SK-N-SH (cell line): ENCODE results near the gene TRIM46. TPM values are rescaled to one million over a fixed set of nuclear protein-coding genes. Genes with fewer than 3 reads are reported as not detected.
"Not testable (repeated sequence)": the region's sequence is repeated elsewhere in the genome, so short reads cannot be mapped to it uniquely, and the experiment has no call there.

Experiments used
- CTCF ChIA-PET: fragments of 300-600, 350-600 bp; formaldehyde crosslinking; extraction: SDS; loops from one replicate; lab custom pipeline; 2021; lab: Yijun Ruan, JAX
- POLR2A ChIA-PET: fragments of 350-600 bp; sonication (Branson Sonifier 250); formaldehyde crosslinking; extraction: SDS; loops from one replicate; lab custom pipeline; 2020; ENCODE audit warnings: antibody characterized with exemption, inconsistent platforms; lab: Yijun Ruan, JAX
- DNase-seq: peaks from one replicate; pipeline ENCODE4 v3.0.0; 2012
- H2AFZ ChIP-seq: fragments of 200-600 bp; sonication (generic); 2 replicates; pipeline ENCODE4 v1.8.1; 2016; ENCODE audit warnings: antibody characterized with exemption, mild to moderate bottlenecking, low read depth
- H3F3A ChIP-seq: fragments of 200-600 bp; sonication (generic); replicated peaks from 2 replicates; pipeline ENCODE3; 2016; ENCODE audit warnings: antibody characterized with exemption, mild to moderate bottlenecking; ENCODE audit not compliant: insufficient read depth
- H3K27ac ChIP-seq, 2 experiments: fragments of 200-500 bp in 1 of 2; fragments of 200-600 bp in 1 of 2; sonication (Bioruptor generic) in 1 of 2; sonication (generic), shearing (Covaris generic) in 1 of 2; 2 replicates each; pipeline versions ENCODE4 v1.5.1 to v1.6.1; 2014 to 2016; ENCODE audit warnings: low read depth in 2 of 2, inconsistent platforms in 1 of 2, low read length in 1 of 2, mild to moderate bottlenecking in 1 of 2, mixed read lengths in 1 of 2
- H3K27me3 ChIP-seq: fragments of 200-600 bp; sonication (generic), shearing (Covaris generic); 2 replicates; pipeline ENCODE4 v1.6.1; 2016; ENCODE audit warnings: mixed run types; ENCODE audit not compliant: insufficient read depth
- H3K36me3 ChIP-seq, 2 experiments: fragments of 200-500 bp in 1 of 2; fragments of 200-600 bp in 1 of 2; sonication (Bioruptor generic) in 1 of 2; sonication (generic) in 1 of 2; replicated peaks in 1 of 2; 2 replicates each; pipeline versions ENCODE3 to v1.5.1; 2014 to 2016; ENCODE audit warnings: low read length in 1 of 2, mild to moderate bottlenecking in 1 of 2; ENCODE audit not compliant: insufficient read depth in 2 of 2, control insufficient read depth in 1 of 2
- H3K4me1 ChIP-seq, 2 experiments: fragments of 200-500 bp in 1 of 2; fragments of 200-600 bp in 1 of 2; sonication (Bioruptor generic) in 1 of 2; sonication (generic), shearing (Covaris generic) in 1 of 2; 2 replicates each; pipeline versions ENCODE4 v1.5.1 to v1.6.1; 2014 to 2016; ENCODE audit warnings: low read depth in 1 of 2, low read length in 1 of 2, mixed run types in 1 of 2; ENCODE audit not compliant: insufficient read depth in 2 of 2, control insufficient read depth in 1 of 2
- H3K4me2 ChIP-seq: fragments of 200-600 bp; sonication (generic), shearing (Covaris generic); 2 replicates; pipeline ENCODE4 v1.6.1; 2017; ENCODE audit warnings: mixed run types
- H3K4me3 ChIP-seq, 2 experiments: fragments of 200-500 bp in 1 of 2; fragments of 200-600 bp in 1 of 2; sonication (Bioruptor generic) in 1 of 2; sonication (generic), shearing (Covaris generic) in 1 of 2; 2 replicates each; pipeline versions ENCODE4 v1.5.1 to v1.8.1; 2014 to 2016; ENCODE audit warnings: low read depth in 2 of 2, inconsistent platforms in 1 of 2, low read length in 1 of 2, mild to moderate bottlenecking in 1 of 2, mixed read lengths in 1 of 2, moderate library complexity in 1 of 2
- H3K79me2 ChIP-seq: fragments of 200-600 bp; sonication (generic); 2 replicates; pipeline ENCODE4 v1.8.1; 2017; ENCODE audit warnings: mild to moderate bottlenecking; ENCODE audit not compliant: insufficient read depth
- H3K9ac ChIP-seq: fragments of 200-600 bp; sonication (generic); 2 replicates; pipeline ENCODE4 v1.6.1; 2017; ENCODE audit warnings: mixed run types
- H3K9me2 ChIP-seq: fragments of 200-600 bp; sonication (generic); 2 replicates; pipeline ENCODE4 v1.6.1; 2017; ENCODE audit warnings: mixed run types
- H3K9me3 ChIP-seq: fragments of 200-600 bp; sonication (generic); 2 replicates; pipeline ENCODE4 v1.6.1; 2017; ENCODE audit warnings: mixed run types, mild to moderate bottlenecking, moderate library complexity
- H4K20me1 ChIP-seq: fragments of 200-600 bp; sonication (generic); 2 replicates; pipeline ENCODE4 v1.6.1; 2017; ENCODE audit warnings: mild to moderate bottlenecking, mixed run types; ENCODE audit not compliant: insufficient read depth
- ELF1 ChIP-seq: IDR thresholded peaks from 2 replicates; pipeline ENCODE4 v1.4.0; 2012
- EP300 ChIP-seq, 2 experiments: IDR thresholded peaks; 2 replicates each; pipeline versions ENCODE4 v1.4.0 to v1.6.1; 2012; ENCODE audit warnings: borderline replicate concordance in 1 of 2, low read depth in 1 of 2, low read length in 1 of 2
- FOXM1 ChIP-seq: IDR thresholded peaks from 2 replicates; pipeline ENCODE4 v1.4.0; 2012; ENCODE audit warnings: low read depth, mild to moderate bottlenecking
- POLR2AphosphoS5 ChIP-seq: IDR thresholded peaks from 2 replicates; pipeline ENCODE4 v1.6.1; 2012; ENCODE audit warnings: low read depth, low read length
- SMC3 ChIP-seq: IDR thresholded peaks from 2 replicates; pipeline ENCODE4 v1.6.1; 2012; ENCODE audit warnings: low read depth, low read length, improper control_type of control experiment
- TAF1 ChIP-seq: IDR thresholded peaks from 2 replicates; pipeline ENCODE4 v1.6.1; 2012; ENCODE audit warnings: low read depth, mild to moderate bottlenecking, low read length, moderate library complexity, borderline replicate concordance
- TCF12 ChIP-seq: IDR thresholded peaks from 2 replicates; pipeline ENCODE4 v1.4.0; 2012
- YY1 ChIP-seq: IDR thresholded peaks from 2 replicates; pipeline ENCODE4 v1.4.0; 2012; ENCODE audit warnings: low read depth, mild to moderate bottlenecking
- WGBS: methylation state at CpG from one replicate; pipeline ENCODE4 v1.1.6; 2017; ENCODE audit warnings: low lambda C conversion rate; 5-methylcytosine and 5-hydroxymethylcytosine counted together
- polyA plus RNA-seq, 3 experiments: library from polyadenylated mRNA; depleted of rRNA; stranded (reverse); fragments of >200 nt; gene quantifications; 2 replicates each; pipeline ENCODE4 v1.2.3, GENCODE V29; 2012
- TF ChIP-seq, protein P1 (sequence below): IDR thresholded peaks from 2 replicates; pipeline ENCODE4 v1.4.0; 2012; ENCODE audit warnings: low read depth

TRIM46 gene
- polyA plus RNA-seq, 1 of the 3 experiments (the other 2 are of a cell fraction): 12.7 TPM

DNA sequence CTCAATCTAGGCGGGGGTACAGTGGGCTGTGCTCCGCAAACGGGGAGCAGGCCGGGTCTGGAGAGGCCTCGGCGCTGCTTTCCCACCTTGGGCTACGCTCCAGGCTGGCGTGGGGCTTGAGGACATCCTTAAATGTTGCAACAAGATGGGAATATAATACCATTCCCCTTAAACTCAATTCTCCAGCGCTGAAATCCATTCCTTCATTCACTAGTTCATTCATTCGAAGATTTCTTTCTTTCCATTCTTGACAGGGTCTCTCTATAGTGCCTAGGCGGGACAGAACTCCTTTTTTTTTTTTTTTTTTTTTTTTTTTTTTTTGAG lies 33.1 kb upstream of the TRIM46 start:
- H3K4me1 ChIP-seq: peaks cover 6 to 22% of the 10 kb centered on the region in 2 experiments; a peak in 3 of 4 replicates
- H3K9me3 ChIP-seq: no peaks in the 10 kb centered on the region
- POLR2A ChIA-PET: interaction anchor here (1.1 kb wide), 1 partner anchor 33 kb away, joined by 4 read pairs; the partner anchor contains the start of genes KRTCAP2 and TRIM46
- H3K27me3 ChIP-seq: no peaks in the 10 kb centered on the region; the same call in 1 of the 2 replicates
- no peak for DNase-seq
- under 1% methylated on average over 11 of the region's 11 CpGs for WGBS
- no peaks in the 10 kb centered on the region for H4K20me1 ChIP-seq
- CTCF ChIA-PET: interaction anchor here (1.1 to 1.5 kb wide), 5 partner anchors 27 to 56 kb away, joined by 3 to 10 read pairs (median 3); partner anchors contain the start of gene KRTCAP2
- peak overlapping the region; percentile 95 for H3K4me2 ChIP-seq
- peak overlapping the region; percentile 79 to 93 for H3K4me3 ChIP-seq
- TF ChIP-seq, protein P1, sequence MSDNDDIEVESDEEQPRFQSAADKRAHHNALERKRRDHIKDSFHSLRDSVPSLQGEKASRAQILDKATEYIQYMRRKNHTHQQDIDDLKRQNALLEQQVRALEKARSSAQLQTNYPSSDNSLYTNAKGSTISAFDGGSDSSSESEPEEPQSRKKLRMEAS: no peak
- 0 out of 2 replicates have a peak, but pooled peaks have one; percentile 5 for TF ChIP-seq YY1
- H2AFZ ChIP-seq: peak overlapping the region; percentile 99
- H3K9me2 ChIP-seq: no peaks in the 10 kb centered on the region
- H3K9ac ChIP-seq: peak overlapping the region; percentile 72; the same call in 1 of the 2 replicates
- H3K27ac ChIP-seq: peak overlapping the region in 1 of 2 experiments; percentile 88; a peak in 2 of 4 replicates
- H3K36me3 ChIP-seq: peaks cover 11 to 12% of the 10 kb centered on the region in 2 experiments
- H3K79me2 ChIP-seq: peaks cover 42% of the 10 kb centered on the region
- H3F3A ChIP-seq: peaks cover 16% of the 10 kb centered on the region

DNA sequence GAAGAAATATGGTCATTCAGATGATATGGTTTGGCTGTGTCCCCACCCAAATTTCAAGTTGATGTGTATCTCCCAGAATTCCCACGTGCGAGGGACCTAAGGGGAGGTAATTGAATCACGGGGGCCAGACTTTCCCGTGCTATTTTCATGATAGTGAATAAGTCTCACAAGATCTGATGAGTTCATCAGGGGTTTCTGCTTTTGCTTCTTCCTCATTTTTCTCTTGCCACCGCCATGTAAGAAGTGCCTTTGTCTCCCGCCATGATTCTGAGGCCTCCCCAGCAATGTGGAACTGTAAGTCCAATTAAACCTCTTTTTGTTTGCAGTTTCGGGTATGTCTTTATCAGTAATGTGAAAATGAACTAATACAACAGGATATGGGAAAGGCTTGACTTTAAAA lies 31.9 kb upstream of the TRIM46 start:
- no peak for TF ChIP-seq EP300 (IDR thresholded peaks at IDR 0.05; ENCODE audit: borderline replicate concordance in 1 of 2, low read depth in 1 of 2, low read length in 1 of 2)
- no peak for TF ChIP-seq ELF1
- no peak for TF ChIP-seq SMC3
- TF ChIP-seq, protein P1: no peak
- TF ChIP-seq POLR2AphosphoS5: no peak
- no peak for TF ChIP-seq TCF12
- TF ChIP-seq, all 33 proteins: peak for 0
- H3K9ac ChIP-seq: no peak overlapping the region
- H3K4me3 ChIP-seq: no peak overlapping the region
- no peaks in the 10 kb centered on the region for H3K9me3 ChIP-seq
- no peak for DNase-seq
- no peak overlapping the region for H3K27ac ChIP-seq
- no peak overlapping the region for H2AFZ ChIP-seq
- H3K4me1 ChIP-seq: peaks cover 6 to 20% of the 10 kb centered on the region in 2 experiments; a peak in 3 of 4 replicates
- H3K9me2 ChIP-seq: no peaks in the 10 kb centered on the region
- H3F3A ChIP-seq: peaks cover 16% of the 10 kb centered on the region
- peaks cover 11 to 12% of the 10 kb centered on the region in 2 experiments for H3K36me3 ChIP-seq
- peaks cover 36% of the 10 kb centered on the region for H3K79me2 ChIP-seq
- POLR2A ChIA-PET: no interaction called here
- H3K27me3 ChIP-seq: no peaks in the 10 kb centered on the region; the same call in 1 of the 2 replicates
- CTCF ChIA-PET: interaction anchor here (1.1 to 10.2 kb wide), 2 partner anchors 26 to 34 kb away, joined by 3 to 67 read pairs; no protein-coding TSS in a partner anchor
- no peak overlapping the region for H3K4me2 ChIP-seq
- no peaks in the 10 kb centered on the region for H4K20me1 ChIP-seq
- 67% methylated on average over 7 of the region's 7 CpGs for WGBS

DNA sequence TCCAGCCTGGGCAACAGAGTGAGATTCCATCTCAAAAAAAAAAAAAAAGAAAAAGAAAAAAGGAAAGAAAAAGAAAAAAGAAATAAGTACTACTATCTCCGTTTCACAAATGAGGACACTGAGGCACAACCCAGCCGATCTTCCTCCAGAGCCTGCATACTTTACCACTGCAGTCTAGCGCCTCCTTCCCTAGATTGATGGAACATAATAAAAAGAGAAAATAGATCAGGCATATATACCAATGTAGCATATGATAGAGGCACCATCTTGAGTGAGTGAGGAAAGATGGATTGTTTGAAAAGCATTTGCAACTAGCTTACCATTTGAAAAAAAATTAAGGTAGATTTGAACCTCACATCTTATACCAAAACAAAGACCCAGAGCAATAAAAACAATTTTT lies 28.2 kb upstream of the TRIM46 start:
- H3K4me3 ChIP-seq: no peak overlapping the region
- no peak overlapping the region for H3K9ac ChIP-seq
- no peaks in the 10 kb centered on the region for H4K20me1 ChIP-seq
- no peaks in the 10 kb centered on the region for H3F3A ChIP-seq
- no peaks in the 10 kb centered on the region; a peak in 1 of 4 replicates for H3K4me1 ChIP-seq
- CTCF ChIA-PET: interaction anchor here (0.8 to 10.2 kb wide), 4 partner anchors 22 to 60 kb away, joined by 3 to 67 read pairs (median 10); no protein-coding TSS in a partner anchor
- no peak for TF ChIP-seq TAF1
- no peak for TF ChIP-seq FOXM1
- TF ChIP-seq, all 33 proteins: peak for 0
- no peaks in the 10 kb centered on the region for H3K9me3 ChIP-seq
- H3K27ac ChIP-seq: no peak overlapping the region
- 18% methylated on average over 3 of the region's 3 CpGs for WGBS
- H3K4me2 ChIP-seq: no peak overlapping the region
- H2AFZ ChIP-seq: no peak overlapping the region; the same call in 1 of the 2 replicates
- no peaks in the 10 kb centered on the region for H3K36me3 ChIP-seq
- peaks cover 6% of the 10 kb centered on the region; the same call in 1 of the 2 replicates for H3K27me3 ChIP-seq
- POLR2A ChIA-PET: no interaction called here
- H3K79me2 ChIP-seq: no peaks in the 10 kb centered on the region
- no peaks in the 10 kb centered on the region for H3K9me2 ChIP-seq
- no peak for DNase-seq

DNA sequence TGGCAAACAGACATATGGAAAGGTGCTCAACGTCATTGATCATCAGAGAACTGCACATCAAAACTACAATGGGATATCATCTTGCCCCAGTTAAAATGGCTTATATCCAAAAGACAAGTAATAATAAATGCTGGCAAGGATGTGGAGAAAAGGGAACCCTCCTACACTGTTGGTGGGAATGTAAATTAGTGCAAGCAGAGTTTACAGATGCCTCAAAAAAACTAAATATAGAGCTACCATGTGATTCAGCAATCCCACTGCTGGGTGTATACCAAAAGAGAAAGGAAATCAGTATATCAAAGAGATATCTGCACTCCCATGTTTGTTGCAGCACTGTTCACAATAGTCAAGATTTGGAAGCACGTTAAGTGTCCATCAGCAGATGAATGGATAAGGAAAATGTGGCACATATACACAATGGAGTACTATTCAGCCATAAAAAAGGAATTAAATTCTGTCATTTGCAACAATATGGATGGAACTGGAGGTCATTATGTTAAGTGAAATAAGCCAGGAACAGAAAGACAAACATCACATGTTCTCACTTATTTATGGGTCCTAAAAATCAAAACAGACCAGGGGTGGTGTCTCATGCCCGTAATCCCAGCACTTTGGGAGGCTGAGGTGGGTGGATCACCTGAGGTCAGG lies 17.5 kb upstream of the TRIM46 start:
- H2AFZ ChIP-seq, H3K27me3 ChIP-seq, H3K4me2 ChIP-seq, H3K36me3 ChIP-seq, DNase-seq, H3K9me2 ChIP-seq, H3K4me3 ChIP-seq, H3K9me3 ChIP-seq, H3F3A ChIP-seq, H3K79me2 ChIP-seq, H3K9ac ChIP-seq, H4K20me1 ChIP-seq, H3K27ac ChIP-seq, H3K4me1 ChIP-seq: not testable (repeated sequence)
- ChIA-PET POLR2A (interaction anchor here (0.7 kb wide), 1 partner anchor 25 kb away, joined by 3 read pairs; no protein-coding TSS in a partner anchor), CTCF (interaction anchor here (1.6 to 3.5 kb wide), 2 partner anchors 11 to 65 kb away, joined by 4 to 31 read pairs; no protein-coding TSS in a partner anchor)
- WGBS: 21% methylated on average over 3 of the region's 3 CpGs
